GM18511 (cell line): ENCODE results near the gene GPR17.

Source experiments
- ATAC-seq: cut with Tn5 transposase; IDR thresholded peaks from one replicate; pipeline ENCODE4 v1.9.1; 2021; ENCODE audit warnings: mild to moderate bottlenecking, moderate library complexity; ENCODE audit not compliant: unreplicated experiment

Gene GPR17

GRCh38 chr2:127645395-127646291 is at the start of gene GPR17:
Gene GPR17 (plus strand): TSS chr2:127646153. CDS start chr2:127650736, 4,583 bp downstream.
- no peak for ATAC-seq

- no peak for ATAC-seq
These were observed 49.5 kb upstream of the GPR17 start for GRCh38 chr2:127596311-127597045.

GRCh38 chr2:127597046-127597983 is 48.6 kb upstream of the GPR17 start:
- no peak for ATAC-seq

GRCh38 chr2:127597984-127598380 is 48.0 kb upstream of the GPR17 start:
- ATAC-seq: no peak

GRCh38 chr2:127598711-127599110 is 47.2 kb upstream of the GPR17 start:
- ATAC-seq: no peak

- no peak for ATAC-seq
These were observed 46.7 kb upstream of the GPR17 start for GRCh38 chr2:127599211-127599610.

GRCh38 chr2:127604986-127605385 is 41.0 kb upstream of the GPR17 start:
- no peak for ATAC-seq

GRCh38 chr2:127605691-127606263 is 40.2 kb upstream of the GPR17 start:
- ATAC-seq: no peak

- ATAC-seq: no peak
These were observed 39.1 kb upstream of the GPR17 start for GRCh38 chr2:127606625-127607398.

GRCh38 chr2:127607399-127607908 is 38.5 kb upstream of the GPR17 start:
- no peak for ATAC-seq

- no peak for ATAC-seq
These were observed 37.6 kb upstream of the GPR17 start for GRCh38 chr2:127608061-127609030.

GRCh38 chr2:127609031-127609751 is 36.8 kb upstream of the GPR17 start:
- ATAC-seq: no peak

GRCh38 chr2:127609818-127610217 is 36.1 kb upstream of the GPR17 start:
- no peak for ATAC-seq

- ATAC-seq: no peak
These were observed 35.4 kb upstream of the GPR17 start for GRCh38 chr2:127610561-127610960.

GRCh38 chr2:127611076-127611925 is 34.7 kb upstream of the GPR17 start:
- ATAC-seq: no peak

- no peak for ATAC-seq
These were observed 33.7 kb upstream of the GPR17 start for GRCh38 chr2:127612111-127612822.
